Tibial nerve (tissue), 3 donors: ENCODE data around the gene OPCML.

Experiments used
- POLR2A ChIP-seq, 2 donors: fragments of 450-650 bp; IDR thresholded peaks; one replicate each; pipeline ENCODE4 v1.6.1; 2017; ENCODE audit warnings: antibody characterized with exemption in 2 of 2, mild to moderate bottlenecking in 2 of 2, moderate library complexity in 2 of 2
- TF ChIP-seq, protein P1 (sequence below), 5 experiments: fragments of 200-600 bp in 3 of 5; fragments of 450-650 bp in 2 of 5; sonication (generic) in 3 of 5; IDR thresholded peaks; one replicate each; pipeline ENCODE4 v1.5.1; 2016 to 2019; ENCODE audit warnings: antibody characterized with exemption in 5 of 5, mild to moderate bottlenecking in 3 of 5, moderate library complexity in 2 of 5

DNA sequence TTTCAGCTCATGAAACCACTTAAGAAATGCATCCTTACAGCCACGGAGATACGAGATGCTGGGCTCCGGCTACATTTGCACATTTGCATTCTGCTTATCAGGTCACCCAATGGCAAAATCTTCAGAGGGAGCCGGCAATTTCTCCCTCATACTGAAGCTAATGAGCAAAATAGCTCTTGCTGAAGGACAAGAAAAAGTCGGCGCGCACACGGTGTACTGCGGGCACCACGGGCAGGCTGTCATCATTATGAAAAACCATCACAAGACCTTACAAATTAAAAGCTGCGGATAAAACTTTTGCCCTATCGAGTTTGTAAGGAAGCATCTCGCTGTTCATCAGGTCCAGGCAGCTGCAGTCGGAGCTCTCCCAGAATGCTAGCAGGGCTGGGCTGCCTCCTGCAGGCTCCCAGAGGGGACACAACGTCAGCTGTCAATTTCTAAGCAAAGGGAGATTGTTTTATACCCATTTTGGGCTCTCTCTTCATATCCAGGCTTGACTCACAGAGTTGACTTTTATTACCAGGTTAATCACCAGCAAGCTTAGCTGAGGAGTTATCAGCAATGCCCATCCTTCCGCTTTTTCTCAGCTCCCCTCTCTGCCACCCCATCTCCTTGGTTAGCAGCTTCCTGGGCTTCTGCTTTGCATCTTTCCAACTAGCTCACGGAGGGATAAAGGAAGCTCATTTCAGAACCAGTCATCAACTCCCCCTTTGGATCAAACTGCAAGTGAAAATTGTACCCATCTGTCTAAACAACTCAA, 375.1 kb downstream of the OPCML start:
- TF ChIP-seq, protein P1, sequence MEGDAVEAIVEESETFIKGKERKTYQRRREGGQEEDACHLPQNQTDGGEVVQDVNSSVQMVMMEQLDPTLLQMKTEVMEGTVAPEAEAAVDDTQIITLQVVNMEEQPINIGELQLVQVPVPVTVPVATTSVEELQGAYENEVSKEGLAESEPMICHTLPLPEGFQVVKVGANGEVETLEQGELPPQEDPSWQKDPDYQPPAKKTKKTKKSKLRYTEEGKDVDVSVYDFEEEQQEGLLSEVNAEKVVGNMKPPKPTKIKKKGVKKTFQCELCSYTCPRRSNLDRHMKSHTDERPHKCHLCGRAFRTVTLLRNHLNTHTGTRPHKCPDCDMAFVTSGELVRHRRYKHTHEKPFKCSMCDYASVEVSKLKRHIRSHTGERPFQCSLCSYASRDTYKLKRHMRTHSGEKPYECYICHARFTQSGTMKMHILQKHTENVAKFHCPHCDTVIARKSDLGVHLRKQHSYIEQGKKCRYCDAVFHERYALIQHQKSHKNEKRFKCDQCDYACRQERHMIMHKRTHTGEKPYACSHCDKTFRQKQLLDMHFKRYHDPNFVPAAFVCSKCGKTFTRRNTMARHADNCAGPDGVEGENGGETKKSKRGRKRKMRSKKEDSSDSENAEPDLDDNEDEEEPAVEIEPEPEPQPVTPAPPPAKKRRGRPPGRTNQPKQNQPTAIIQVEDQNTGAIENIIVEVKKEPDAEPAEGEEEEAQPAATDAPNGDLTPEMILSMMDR (IDR thresholded peaks at IDR 0.05): no peak
- no peak for TF ChIP-seq POLR2A (IDR thresholded peaks at IDR 0.05)
